Measurements from ENCODE around the gene AQP5.
A peak's percentile ranks its signal among the peaks of the same experiment; 100 is the strongest.

Gene AQP5

DNA sequence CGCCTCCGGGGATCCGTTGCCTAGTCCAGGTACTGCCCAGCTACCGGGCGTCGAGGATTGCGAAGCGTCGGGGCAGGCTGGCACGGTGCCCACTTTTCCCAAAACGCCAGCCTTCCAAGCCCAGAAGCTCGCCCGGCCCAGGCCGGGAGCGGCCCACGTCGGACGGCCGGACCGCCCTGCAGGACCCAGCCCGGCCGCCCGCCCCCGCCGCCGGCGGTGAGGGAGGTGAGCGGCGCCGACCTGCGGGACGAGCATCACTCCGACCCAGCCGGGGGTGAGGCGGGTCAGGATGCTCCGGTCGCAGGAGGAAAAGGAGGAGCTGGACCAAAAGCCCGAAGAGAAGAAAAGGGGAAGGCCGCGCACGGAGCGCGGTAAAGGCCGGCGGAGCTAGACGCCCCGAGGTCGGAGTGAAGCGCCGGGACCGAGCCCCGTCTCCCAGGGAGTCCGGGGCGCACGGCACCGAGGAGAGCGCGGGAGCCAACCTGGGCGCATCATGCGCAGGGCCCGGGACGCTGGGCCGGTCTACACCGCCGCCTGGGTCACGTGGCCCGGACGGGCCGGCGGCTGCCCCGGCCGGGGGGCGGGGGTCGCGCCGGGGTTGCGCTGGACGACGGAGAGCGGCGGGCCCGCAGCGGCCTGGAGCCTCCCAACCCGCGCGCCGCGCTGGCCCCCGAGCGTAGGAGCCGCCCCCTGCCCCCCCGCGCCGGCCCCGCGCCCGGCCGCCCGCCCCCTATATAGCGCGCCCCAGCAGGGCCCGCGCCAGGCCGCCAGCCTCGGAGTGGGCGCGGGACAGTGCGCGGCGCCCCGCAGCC is at the start of gene AQP5:
Gene AQP5 (plus strand): TSS at position 762 of the 812 bp plus-strand sequence. CDS start 146 bp downstream, outside the sequence.
- H3K4me1 ChIP-seq (ENCODE audit: control insufficient read depth, insufficient read depth, low read length), result peaks cover 36% of the 10 kb centered on the region
- no peaks in the 10 kb centered on the region for H3K36me3 ChIP-seq (ENCODE audit: control insufficient read depth, insufficient read depth, low read length)
- no peaks in the 10 kb centered on the region for H3K9me3 ChIP-seq (ENCODE audit: control insufficient read depth, low read length)
- H3K9ac ChIP-seq (ENCODE audit: low read length), result peak within 1 kb of the TSS; percentile 40
- H3K27me3 ChIP-seq (ENCODE audit: control insufficient read depth, insufficient read depth, low read length), result peaks cover 85% of the 10 kb centered on the region
- H3K4me3 ChIP-seq (ENCODE audit: low read length), result no peak within 1 kb of the TSS

DNA sequence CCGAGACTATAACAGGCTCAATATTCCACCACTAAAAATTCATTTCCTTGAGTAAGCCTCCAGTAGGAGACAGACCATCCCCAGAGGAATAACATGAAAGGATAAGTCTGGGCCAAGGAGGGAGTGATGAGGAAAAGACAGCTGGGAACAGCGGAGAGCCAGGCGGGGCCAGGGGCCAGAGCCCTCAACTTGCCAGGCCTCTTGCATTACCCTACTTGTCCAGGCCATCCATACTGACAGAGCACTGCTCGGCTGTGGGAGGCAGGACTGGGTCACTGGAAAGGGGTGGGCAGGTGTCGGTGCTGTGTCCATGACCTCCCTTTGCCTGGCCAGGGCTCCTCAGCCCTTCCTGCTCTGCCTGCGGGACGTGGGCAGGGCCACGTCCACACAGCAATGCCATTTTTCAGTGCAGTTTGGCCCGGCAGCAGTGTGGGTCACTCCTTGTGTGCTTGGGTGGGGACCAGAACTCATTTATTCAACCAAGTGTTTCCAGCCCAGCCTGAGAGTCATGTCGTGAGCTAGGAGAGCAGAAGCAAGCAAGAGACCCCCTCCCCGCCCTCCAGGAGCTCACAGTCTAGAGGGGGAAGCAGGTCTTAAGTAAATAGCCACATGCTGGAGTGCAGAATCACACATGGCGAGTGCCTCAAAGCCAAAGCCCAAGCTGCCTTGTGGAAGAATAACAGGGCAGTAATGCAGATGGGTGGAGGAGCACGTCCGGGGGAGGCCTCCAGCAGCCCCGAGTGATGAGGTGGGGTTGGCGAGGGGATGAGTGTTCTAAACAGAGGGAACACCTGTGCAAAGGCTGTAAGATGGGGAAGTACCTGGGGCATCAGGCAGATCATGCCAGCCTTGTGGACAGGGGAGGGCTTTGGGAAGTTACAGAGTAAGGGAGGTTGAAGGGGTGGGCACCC is 49.1 kb upstream of the AQP5 start:
- Histone ChIP-seq H3K4me1 (ENCODE audit: control insufficient read depth, insufficient read depth, low read length) (peaks cover 16% of the 10 kb centered on the region), H3K4me3 (ENCODE audit: low read length) (no peak overlapping the region), H3K36me3 (ENCODE audit: control insufficient read depth, insufficient read depth, low read length) (no peaks in the 10 kb centered on the region), H3K9me3 (ENCODE audit: control insufficient read depth, low read length) (no peaks in the 10 kb centered on the region), H3K27me3 (ENCODE audit: control insufficient read depth, insufficient read depth, low read length) (no peaks in the 10 kb centered on the region), H3K9ac (ENCODE audit: low read length) (no peak overlapping the region)

DNA sequence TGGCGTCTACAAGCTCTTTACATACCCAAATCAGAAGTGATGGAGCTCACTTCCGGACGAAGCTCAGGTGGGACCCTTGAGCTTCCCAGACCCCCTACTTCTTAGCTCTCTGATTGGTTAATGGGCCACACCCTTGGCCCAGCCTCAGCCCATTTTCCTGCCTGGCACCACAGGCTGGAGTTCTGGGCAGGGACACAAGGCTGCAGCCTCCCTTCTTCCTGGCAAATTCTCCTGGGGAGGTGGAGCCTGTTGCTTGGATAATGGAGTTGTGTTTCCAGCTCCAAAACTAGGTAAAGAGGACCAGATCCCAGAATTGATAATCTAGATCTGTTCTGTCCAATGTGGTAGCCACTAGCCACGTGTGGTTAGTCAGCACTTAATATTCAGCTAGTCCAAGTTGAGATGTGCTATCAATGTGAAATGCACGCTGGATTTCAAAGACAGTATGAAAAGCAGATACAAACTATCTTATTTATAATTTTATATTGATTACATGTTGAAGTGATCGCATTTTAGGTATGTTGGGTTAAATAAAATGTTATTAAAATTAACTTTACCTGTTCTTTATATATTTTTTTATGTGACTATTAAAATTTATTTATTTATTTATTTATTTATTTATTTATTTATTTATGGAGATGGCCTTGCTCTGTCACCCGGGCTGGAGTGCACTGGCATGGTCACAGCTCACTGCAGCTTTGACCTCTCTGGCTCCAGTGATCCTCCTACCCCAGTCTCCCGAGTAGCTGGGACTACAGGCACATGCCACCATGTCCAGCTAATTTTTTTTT is 45.3 kb upstream of the AQP5 start:
- Histone ChIP-seq H3K9ac (ENCODE audit: low read length) (no peak overlapping the region), H3K36me3 (ENCODE audit: control insufficient read depth, insufficient read depth, low read length) (no peaks in the 10 kb centered on the region), H3K4me1 (ENCODE audit: control insufficient read depth, insufficient read depth, low read length) (peaks cover 15% of the 10 kb centered on the region), H3K27me3 (ENCODE audit: control insufficient read depth, insufficient read depth, low read length) (no peaks in the 10 kb centered on the region), H3K4me3 (ENCODE audit: low read length) (no peak overlapping the region), H3K9me3 (ENCODE audit: control insufficient read depth, low read length) (no peaks in the 10 kb centered on the region)

DNA sequence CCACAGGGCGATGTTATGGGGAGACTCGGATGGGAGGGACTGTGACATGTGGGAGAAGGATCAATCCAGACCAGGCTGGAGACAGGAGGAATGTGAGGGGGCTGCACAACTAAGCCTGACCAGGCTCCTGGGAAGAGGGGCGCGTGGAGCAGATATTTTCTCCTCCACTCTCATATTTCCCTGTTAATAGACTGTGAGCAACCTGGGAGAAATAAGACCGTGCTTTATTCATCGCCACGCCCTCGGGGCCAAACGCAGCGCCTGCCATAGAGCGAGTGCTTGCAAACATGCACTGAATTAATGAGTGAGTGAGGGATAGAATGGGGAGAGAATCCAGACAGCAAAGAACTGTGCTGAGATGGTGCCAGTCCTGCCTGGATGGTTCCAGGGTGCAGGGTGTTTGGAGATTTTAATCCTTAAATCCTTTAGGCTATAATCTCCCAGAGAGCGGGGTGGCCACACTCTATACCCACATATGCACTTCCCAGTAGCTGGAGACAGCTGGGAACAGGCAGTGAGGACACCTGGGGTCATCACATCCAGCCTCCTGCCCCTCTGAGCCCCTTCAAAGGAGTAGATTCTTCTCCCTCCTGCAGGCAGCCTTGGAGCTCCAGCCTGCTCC is 44.4 kb upstream of the AQP5 start:
- Histone ChIP-seq H3K36me3 (ENCODE audit: control insufficient read depth, insufficient read depth, low read length) (no peaks in the 10 kb centered on the region), H3K4me3 (ENCODE audit: low read length) (no peak overlapping the region), H3K9ac (ENCODE audit: low read length) (no peak overlapping the region), H3K4me1 (ENCODE audit: control insufficient read depth, insufficient read depth, low read length) (peaks cover 23% of the 10 kb centered on the region), H3K9me3 (ENCODE audit: control insufficient read depth, low read length) (no peaks in the 10 kb centered on the region), H3K27me3 (ENCODE audit: control insufficient read depth, insufficient read depth, low read length) (no peaks in the 10 kb centered on the region)

DNA sequence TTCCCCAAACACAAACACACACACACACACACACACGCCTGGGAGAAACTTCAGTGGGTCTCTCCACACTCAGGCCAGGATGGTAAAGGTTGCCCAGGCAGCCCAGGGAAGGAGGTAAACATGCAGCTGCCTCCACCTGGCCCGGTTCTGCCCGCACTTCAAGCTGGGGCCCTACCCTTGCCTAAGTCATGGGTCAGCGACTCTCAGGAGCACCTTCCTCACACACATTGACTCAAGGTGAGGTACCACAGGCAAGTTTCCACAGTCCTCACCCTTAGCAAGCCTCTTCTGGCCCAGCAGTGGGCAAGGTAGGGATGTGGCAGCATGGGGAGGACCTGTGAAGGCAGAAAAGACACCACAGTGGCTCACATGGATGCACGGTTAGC is 43.9 kb upstream of the AQP5 start:
- H3K27me3 ChIP-seq (ENCODE audit: control insufficient read depth, insufficient read depth, low read length), result no peaks in the 10 kb centered on the region
- no peak overlapping the region for H3K4me3 ChIP-seq (ENCODE audit: low read length)
- no peaks in the 10 kb centered on the region for H3K36me3 ChIP-seq (ENCODE audit: control insufficient read depth, insufficient read depth, low read length)
- H3K4me1 ChIP-seq (ENCODE audit: control insufficient read depth, insufficient read depth, low read length), result peaks cover 24% of the 10 kb centered on the region
- no peak overlapping the region for H3K9ac ChIP-seq (ENCODE audit: low read length)
- H3K9me3 ChIP-seq (ENCODE audit: control insufficient read depth, low read length), result no peaks in the 10 kb centered on the region

DNA sequence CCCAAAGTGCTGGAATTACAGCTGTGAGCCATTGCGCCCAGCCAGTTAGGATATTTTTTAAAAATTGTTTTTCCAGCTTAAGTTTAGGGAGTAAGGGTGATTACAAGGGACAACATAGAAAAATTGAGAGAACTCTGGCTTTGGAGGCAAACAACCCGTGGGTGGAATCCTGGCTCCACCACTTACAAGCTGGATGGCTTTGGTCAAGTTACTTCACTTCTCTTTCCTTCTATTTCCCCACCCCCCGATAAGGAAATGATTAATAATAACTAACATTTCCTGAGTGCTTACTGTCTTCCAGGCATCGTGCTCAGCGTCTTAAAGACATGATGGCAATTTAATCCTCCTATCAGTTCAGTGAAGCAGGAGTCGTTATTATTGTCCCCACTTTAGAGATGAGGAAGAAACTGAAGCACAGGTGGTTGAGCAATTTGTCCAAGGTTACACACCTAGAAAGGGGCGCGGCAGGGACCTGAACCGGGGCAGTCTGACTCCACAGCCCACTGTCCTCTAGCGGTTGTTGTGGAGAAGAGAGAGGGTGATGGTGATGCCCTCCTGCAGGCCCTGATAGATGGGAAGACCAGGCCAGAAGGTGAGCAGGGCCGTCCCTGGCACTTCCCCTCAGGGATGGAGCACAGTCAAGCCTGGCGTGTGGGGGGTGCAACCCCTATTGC is 41.3 kb upstream of the AQP5 start:
- Histone ChIP-seq H3K9me3 (ENCODE audit: control insufficient read depth, low read length) (no peaks in the 10 kb centered on the region), H3K9ac (ENCODE audit: low read length) (no peak overlapping the region), H3K36me3 (ENCODE audit: control insufficient read depth, insufficient read depth, low read length) (no peaks in the 10 kb centered on the region), H3K27me3 (ENCODE audit: control insufficient read depth, insufficient read depth, low read length) (no peaks in the 10 kb centered on the region), H3K4me1 (ENCODE audit: control insufficient read depth, insufficient read depth, low read length) (peaks cover 24% of the 10 kb centered on the region), H3K4me3 (ENCODE audit: low read length) (no peak overlapping the region)

DNA sequence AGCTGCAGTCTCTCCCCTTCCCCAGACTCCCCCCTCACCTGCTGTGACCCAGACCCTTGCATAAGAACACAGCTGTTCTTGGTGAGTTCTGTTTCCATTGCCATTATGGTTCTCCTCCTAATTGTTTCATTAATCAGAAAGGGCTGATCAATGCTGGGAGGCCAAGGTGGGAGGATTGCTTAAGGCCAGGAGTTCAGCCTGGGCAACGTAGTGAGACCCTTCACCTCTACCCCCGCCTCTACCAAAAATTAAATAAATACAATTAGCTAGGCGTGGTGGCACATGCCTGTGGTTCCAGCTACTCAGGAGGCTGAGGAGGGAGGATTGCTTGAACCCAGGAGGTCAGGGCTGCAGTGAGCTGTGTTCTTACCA is 40.8 kb upstream of the AQP5 start:
- Histone ChIP-seq H3K9ac (ENCODE audit: low read length) (no peak overlapping the region), H3K36me3 (ENCODE audit: control insufficient read depth, insufficient read depth, low read length) (no peaks in the 10 kb centered on the region), H3K4me1 (ENCODE audit: control insufficient read depth, insufficient read depth, low read length) (peaks cover 24% of the 10 kb centered on the region), H3K4me3 (ENCODE audit: low read length) (no peak overlapping the region), H3K27me3 (ENCODE audit: control insufficient read depth, insufficient read depth, low read length) (no peaks in the 10 kb centered on the region), H3K9me3 (ENCODE audit: control insufficient read depth, low read length) (no peaks in the 10 kb centered on the region)

DNA sequence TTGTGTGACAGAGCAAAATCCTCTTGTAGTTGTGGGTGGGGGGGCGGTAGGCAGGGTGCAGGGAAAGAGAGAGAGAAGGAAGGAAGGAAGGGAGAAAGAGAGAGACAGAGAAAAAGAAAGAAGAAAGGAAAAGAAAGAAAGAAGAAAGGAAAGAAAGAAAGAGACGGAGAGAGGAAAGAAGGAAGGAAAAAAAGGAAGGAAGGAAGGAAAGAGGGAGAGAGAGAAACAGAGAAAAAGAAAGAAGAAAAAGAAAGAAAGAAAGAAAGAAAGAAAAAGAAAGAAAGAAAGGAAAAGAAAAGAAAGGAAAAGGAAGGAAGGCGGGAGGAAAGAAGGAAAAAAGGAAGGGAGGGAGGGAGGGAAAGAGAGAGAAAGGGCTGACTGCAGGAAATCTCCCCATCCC is 40.4 kb upstream of the AQP5 start:
- Histone ChIP-seq H3K4me3 (ENCODE audit: low read length) (no peak overlapping the region), H3K4me1 (ENCODE audit: control insufficient read depth, insufficient read depth, low read length) (peaks cover 24% of the 10 kb centered on the region), H3K9ac (ENCODE audit: low read length) (no peak overlapping the region), H3K36me3 (ENCODE audit: control insufficient read depth, insufficient read depth, low read length) (no peaks in the 10 kb centered on the region), H3K9me3 (ENCODE audit: control insufficient read depth, low read length) (no peaks in the 10 kb centered on the region), H3K27me3 (ENCODE audit: control insufficient read depth, insufficient read depth, low read length) (no peaks in the 10 kb centered on the region)

DNA sequence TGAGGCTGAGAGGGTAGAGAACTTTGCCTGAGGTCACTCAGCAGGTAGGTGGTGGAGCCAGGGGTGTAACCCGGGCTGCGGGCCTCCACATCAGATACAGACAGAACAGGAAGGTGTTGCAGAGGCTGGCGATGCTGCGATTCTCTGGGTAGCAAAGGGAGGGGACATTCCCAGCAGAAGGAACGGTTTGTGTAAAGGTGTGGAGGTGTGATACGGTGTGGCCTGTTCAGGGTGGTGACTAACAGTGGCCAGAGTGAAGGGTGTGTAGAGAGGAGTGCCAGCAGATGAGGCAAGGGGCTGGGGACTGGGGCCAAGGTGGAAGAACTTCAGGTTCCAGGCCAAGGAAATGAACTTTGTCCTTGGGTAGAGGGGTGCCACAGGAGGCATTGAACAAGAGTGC is 39.7 kb upstream of the AQP5 start:
- no peaks in the 10 kb centered on the region for H3K27me3 ChIP-seq (ENCODE audit: control insufficient read depth, insufficient read depth, low read length)
- H3K4me1 ChIP-seq (ENCODE audit: control insufficient read depth, insufficient read depth, low read length), result peaks cover 24% of the 10 kb centered on the region
- no peaks in the 10 kb centered on the region for H3K9me3 ChIP-seq (ENCODE audit: control insufficient read depth, low read length)
- H3K4me3 ChIP-seq (ENCODE audit: low read length), result no peak overlapping the region
- no peaks in the 10 kb centered on the region for H3K36me3 ChIP-seq (ENCODE audit: control insufficient read depth, insufficient read depth, low read length)
- no peak overlapping the region for H3K9ac ChIP-seq (ENCODE audit: low read length)

DNA sequence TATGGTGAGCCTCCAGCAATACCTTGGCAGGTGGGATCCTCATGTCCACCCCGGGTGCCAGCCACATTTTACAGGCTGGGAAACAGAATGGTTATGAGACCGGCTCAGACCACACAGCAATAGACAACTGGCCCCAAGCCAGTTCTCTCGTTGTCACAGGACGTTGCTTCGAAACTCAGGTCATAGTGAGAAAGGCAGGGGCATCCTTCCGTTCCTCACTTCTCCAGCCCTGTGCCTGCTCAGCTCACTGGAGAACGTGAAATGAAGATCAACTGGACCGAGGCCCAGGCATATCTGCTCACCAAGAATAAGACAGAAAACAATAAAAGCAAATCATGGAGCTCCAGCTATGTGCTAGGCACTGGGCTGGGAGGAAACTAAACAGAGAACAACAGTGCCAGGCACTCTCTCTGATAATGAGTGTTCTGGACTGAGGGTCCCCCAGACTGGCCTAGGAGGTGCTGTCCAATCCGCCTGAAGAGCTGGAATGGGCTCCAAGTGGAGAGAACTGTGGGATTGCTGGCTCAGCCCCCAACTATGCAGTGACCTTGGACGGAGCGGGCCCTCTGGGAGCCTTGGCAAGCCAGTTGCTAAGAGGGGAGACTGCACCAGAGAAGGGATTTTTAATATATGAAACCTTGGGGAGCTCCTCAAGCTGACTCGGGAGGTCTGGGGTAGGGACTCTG is 39.2 kb upstream of the AQP5 start:
- Histone ChIP-seq H3K4me3 (ENCODE audit: low read length) (no peak overlapping the region), H3K36me3 (ENCODE audit: control insufficient read depth, insufficient read depth, low read length) (no peaks in the 10 kb centered on the region), H3K9ac (ENCODE audit: low read length) (no peak overlapping the region), H3K4me1 (ENCODE audit: control insufficient read depth, insufficient read depth, low read length) (peaks cover 19% of the 10 kb centered on the region), H3K9me3 (ENCODE audit: control insufficient read depth, low read length) (no peaks in the 10 kb centered on the region), H3K27me3 (ENCODE audit: control insufficient read depth, insufficient read depth, low read length) (no peaks in the 10 kb centered on the region)

All from mucosa of stomach (tissue), 1 donor.